ENCODE measurements around the gene PTPRCAP.
"Not testable (repeated sequence)": the region's sequence is repeated elsewhere in the genome, so short reads cannot be mapped to it uniquely, and the experiment has no call there.

The PTPRCAP gene, protein sequence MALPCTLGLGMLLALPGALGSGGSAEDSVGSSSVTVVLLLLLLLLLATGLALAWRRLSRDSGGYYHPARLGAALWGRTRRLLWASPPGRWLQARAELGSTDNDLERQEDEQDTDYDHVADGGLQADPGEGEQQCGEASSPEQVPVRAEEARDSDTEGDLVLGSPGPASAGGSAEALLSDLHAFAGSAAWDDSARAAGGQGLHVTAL

GRCh38 chr11:67437082-67437808, at the start of gene PTPRCAP:
PTPRCAP (minus strand) TSS chr11:67437682; CDS start chr11:67437619, 63 bp downstream.
- no peak for DNase-seq

DNA sequence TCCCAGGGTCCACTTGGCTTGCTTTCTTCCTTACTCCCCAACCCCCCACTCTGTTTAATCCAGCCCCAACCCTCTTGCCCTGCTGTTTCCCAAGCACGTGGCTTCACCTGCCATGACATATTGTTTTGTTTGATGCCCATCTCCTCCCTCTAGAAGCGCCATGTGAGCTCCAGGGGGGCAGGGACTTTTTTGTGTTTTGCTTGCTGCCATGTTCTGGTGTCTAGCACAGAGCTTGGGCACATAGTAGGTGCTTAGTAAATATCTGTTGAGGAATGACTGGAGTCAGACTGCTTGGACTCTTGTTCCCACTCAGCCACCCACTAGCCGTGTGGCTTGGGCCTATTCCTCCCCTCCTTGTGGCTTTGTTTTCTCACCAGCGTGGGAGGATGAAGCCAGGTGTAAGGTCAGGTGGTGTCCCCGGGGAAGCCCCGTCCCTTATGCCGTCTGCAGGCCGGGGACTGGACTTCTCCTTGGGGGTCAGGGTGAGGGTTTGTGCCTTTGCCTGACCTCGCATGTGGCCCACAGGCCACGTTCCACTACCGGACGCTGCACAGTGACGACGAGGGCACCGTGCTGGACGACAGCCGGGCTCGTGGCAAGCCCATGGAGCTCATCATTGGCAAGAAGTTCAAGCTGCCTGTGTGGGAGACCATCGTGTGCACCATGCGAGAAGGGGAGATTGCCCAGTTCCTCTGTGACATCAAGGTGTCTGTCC, 49.2 kb upstream of the PTPRCAP start:
- DNase-seq, result no peak

DNA sequence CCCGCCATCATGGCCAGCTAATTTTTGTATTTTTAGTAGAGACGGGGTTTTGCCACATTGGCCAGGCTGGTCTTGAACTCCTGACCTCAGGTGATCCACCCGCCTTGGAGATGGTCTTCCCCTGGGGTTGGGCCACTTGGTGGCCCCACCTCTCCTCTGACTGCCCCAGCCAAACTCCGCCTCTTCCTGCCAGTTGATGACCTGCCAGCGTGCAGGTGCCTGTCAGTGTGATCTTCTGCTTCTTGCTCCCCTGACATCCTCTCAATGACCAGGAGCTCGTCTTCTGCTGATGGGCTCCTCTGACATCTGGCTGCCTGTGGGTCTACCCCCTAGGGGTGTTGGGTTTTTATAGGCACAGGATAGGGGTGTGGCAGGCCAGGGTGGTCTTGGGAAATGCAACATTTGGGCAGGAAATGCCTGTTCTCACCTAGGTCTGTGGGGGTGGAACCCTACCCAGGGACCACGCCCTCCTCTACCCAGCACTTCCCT, 48.4 kb upstream of the PTPRCAP start:
- DNase-seq, result not testable (repeated sequence)

DNA sequence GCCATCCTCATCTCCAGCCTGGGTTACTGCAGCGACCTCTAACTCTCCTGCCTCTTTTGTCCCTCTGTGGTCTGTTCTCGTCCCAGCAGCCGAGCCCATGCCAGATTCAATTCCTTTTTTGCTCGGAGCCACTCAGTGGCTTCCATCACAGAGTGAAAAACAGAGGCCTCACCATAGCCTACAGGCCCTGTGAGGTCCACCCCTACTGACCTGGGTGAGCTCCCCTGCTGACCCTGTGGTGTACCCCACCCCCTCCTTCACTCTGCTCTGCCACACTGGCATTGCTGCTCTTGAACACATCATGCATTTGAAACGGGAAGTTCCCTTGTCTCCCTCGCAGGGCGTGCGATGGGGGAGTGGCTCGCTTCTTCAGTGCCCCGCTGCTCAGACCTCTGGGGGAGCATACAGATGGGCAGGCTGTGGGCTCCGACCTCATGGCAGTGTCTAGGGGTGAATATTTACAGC, 47.4 kb upstream of the PTPRCAP start:
- DNase-seq, result no peak

- DNase-seq, result no peak
Observed at GRCh38 chr11:67483831-67484665, 46.6 kb upstream of the PTPRCAP start.

GRCh38 chr11:67482827-67483798, 45.6 kb upstream of the PTPRCAP start, which contains the start of gene AIP:
AIP (plus strand) TSS chr11:67483026; CDS start chr11:67483159, 133 bp downstream.
- peak; percentile 86 for DNase-seq

GRCh38 chr11:67482275-67482826, 44.9 kb upstream of the PTPRCAP start:
- no peak for DNase-seq

DNA sequence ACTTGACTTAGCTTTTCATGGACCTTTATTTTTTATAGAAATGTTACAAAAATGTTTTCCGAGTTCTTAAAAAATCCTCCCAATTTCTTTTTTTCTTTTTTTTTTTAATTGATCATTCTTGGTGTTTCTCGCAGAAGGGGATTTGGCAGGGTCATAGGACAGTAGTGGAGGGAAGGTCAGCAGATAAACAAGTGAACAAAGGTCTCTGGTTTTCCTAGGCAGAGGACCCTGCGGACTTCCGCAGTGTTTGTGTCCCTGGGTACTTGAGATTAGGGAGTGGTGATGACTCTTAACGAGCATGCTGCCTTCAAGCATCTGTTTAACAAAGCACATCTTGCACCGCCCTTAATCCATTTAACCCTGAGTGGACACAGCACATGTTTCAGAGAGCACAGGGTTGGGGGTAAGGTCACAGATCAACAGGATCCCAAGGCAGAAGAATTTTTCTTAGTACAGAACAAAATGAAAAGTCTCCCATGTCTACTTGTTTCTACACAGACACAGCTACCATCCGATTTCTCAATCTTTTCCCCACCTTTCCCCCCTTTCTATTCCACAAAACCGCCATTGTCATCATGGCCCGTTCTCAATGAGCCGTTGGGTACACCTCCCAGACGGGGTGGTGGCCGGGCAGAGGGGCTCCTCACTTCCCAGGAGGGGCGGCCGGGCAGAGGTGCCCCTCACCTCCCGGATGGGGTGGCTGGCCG, 40.0 kb upstream of the PTPRCAP start:
- DNase-seq, result not testable (repeated sequence)

GRCh38 chr11:67476692-67477091, 39.2 kb upstream of the PTPRCAP start:
- not testable (repeated sequence) for DNase-seq

- no peak for DNase-seq
Observed at GRCh38 chr11:67472882-67473281, 35.4 kb upstream of the PTPRCAP start.

- no peak for DNase-seq
Observed at GRCh38 chr11:67470337-67471002, 33.0 kb upstream of the PTPRCAP start.

- no peak for DNase-seq
Observed at GRCh38 chr11:67469508-67469811, 32.0 kb upstream of the PTPRCAP start.

DNA sequence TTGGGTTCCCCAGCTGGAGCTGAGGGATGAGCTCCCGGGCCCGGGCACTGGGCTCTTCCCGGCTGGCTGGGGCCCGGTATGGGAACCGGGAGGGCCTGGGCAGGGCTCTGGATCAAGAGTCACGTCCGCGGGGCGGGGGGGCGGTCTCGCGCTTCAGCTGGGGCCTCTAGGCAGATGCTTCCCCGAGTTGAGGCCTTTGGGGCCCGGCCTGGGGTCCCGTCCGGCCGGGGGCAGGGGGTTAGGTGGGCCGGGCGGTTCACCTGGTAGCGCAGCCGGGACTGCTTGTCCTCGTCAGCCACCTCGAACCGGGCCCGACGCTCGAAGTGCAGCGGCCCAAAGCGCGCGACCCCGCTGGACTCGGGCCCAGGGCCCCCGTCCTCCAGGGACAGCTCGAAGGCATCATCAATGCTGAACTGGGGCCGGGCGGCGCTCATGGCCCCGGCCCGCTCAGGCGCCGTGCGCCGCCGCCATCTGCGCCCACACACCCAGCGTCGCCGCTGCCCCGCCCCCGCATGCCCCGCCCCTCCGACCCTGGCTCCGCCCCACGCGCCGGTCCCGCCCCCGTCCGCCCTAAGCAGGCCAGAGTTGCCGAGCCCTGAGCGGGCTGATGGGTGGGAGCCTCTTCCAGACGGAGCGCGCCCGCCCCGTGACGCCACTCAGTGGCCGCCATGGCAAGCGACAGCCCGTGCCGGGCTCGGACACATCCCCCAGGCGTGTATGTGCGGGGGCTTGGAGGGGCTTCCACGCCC, 31.5 kb upstream of the PTPRCAP start, which contains the start of gene TMEM134:
TSS of gene TMEM134 (minus strand) at position 493 of the 749 bp plus-strand sequence. CDS start at position 434, 59 bp downstream.
- no peak for DNase-seq

GRCh38 chr11:67468456-67468758, 30.9 kb upstream of the PTPRCAP start:
- no peak for DNase-seq

DNA sequence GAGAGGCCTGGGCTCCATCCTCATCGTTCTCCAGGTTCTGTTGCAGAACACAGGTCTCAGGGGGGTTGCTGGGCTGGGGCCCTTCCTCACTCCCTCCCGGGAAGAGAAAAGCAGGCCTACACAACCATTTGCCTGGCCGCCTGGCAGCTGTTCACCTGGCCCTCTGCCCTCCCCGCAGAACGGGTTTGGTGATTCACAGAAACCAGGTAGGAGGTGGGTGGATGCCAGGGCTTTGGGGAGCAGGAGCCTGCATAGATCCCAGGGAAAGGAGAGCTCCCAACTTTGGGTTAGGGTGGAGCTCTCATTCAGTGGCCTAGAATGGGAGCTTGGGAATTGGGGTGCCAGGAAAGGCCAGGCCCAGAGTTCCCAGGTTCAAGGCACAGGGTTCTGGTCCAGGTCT, 30.6 kb upstream of the PTPRCAP start:
- DNase-seq, result no peak

DNA sequence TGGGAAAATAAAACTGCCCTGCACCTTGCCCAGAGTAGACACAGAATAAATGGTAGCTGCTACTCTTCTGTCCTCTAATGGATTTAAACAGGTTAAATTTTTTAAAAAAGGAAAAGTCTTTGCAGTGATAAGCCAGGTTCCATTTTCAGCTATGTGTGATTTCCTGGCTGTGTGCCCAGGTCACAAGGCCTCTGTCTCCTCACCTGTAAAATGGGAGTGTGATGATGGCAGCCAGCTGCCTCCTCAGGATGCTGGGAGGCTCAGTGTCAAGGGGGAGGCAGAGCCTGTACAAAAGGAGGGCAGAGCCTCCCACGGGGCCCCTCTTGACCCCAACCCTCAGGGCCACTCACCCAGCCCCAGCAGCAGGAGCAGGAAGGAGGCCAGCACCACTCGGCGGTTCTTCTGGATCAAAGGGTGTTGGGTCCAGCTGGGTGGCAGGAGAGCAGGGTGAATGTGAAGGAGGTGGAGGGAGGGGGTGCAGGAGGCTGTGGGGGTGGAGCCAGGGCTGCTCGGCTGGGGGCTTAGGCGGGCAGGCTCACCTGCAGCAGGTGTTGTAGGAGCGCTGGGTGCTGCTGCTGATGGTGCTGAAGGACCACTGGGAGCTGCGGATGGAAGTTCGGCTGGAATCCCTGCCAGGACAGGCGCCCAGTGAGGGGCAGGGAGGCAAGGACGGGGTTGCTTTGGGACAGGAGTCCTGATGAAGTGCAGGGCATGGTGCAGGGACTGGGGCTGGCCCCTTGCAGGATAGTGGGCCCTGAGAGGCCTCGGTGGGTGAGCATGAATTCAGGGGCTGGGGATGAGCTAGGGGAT, 29.7 kb upstream of the PTPRCAP start:
- no peak for DNase-seq

GRCh38 chr11:67466367-67466766, 28.9 kb upstream of the PTPRCAP start:
- DNase-seq, result no peak

DNA sequence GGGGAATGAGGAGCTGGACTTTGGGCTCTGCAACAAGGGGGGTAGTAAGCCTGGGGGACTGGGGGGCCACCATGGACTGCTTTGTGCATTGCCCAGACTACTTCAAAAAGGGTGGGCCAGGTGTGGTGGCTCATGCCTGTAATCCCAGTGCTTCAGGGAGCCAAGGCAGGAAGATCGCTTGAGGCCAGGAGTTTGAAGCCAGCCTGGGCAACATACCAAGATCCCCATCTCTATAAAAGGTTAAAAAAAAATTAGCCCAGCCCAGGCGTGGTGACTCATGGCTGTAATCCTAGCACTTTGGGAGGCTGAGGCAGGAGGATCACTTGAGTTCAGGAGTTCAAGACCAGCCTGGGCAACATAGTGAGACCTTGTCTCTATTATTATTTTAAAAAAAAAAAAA, 28.0 kb upstream of the PTPRCAP start:
- DNase-seq, result not testable (repeated sequence)

DNA sequence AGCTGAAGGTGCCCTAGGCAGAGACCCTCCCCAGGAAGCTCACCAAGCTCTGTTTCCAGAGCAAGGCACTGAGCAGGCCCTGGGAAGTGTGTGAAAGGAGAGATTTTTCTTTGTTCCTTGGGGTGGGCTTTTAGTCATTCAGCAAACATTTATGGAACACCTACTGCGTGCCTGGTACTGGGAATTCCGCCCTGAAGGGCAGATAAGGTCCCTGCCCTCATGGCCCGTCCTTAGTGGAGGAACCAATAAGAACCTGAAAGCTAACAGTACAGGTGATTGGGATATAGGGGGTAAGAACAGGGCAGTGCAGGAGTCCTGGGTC, 27.7 kb upstream of the PTPRCAP start:
- no peak for DNase-seq

Data from NCI-H187 treated with DMSO at 0.1 percent for 48 hours (cell line).